Kasumi-1 (cell line): ENCODE results near the gene CNTNAP3B.
"Not testable (repeated sequence)": the region's sequence is repeated elsewhere in the genome, so short reads cannot be mapped to it uniquely, and the experiment has no call there.

Source experiments
- DNase-seq, 2 experiments: peaks; one replicate each; lab custom pipeline; 2025; lab: John Stamatoyannopoulos, UW

CNTNAP3B gene

DNA sequence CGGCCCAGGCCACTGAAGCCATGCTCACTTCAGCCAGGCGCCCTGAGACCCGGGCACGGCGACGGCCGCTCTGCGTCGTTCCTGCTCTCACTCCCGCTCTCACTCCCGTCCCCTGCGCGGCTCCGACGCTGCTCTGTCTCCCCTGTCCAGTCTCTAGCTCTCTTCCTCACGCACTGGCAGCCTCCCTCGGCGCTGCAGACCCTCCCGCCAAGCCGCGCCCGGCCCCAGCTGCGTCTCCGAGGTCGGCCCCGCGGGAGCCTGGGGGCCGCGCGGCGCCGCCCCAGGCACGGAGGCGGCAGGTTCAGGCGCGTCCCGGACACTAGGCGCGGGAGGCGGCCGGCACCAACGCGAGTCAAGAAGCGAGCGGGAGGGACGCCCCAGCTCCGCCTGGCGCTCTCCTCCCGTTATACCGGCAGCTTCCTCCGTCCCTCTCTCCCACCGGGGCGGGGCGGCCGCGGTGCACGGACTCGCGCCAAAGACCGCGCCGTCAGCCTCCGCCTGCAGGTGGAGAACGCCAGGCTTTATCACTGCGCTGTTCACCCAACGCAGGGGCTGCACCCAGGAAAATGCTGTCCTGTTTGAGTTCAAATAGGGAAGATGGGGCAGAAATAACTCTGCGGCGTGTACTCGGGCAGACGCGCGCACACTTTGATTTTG, at the start of gene CNTNAP3B:
Gene CNTNAP3B, minus strand, starts transcription at position 354 of the 657 bp plus-strand sequence. Its CDS starts 332 bp downstream, at position 22.
- not testable (repeated sequence) for DNase-seq

DNA sequence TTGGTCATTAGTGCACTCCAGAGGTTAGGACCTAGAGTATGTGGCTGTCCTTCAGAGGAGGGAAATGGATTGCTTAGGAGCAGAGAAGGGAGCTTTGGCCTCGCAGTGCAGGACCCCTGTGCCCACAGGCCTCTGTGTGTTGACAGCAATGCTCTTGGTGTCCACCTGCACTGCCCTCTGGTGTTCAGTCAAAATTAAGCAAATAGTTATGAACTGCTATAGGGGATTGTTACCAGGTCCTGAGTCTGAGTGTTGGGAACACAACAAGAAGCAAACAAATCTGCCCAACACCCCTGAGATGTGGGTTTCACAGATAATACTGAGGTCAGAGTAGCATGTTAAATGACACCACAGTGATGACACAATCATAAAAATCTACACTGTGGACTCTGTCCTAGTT, 31.1 kb upstream of the CNTNAP3B start:
- DNase-seq: peak; percentile 3 to 13

DNA sequence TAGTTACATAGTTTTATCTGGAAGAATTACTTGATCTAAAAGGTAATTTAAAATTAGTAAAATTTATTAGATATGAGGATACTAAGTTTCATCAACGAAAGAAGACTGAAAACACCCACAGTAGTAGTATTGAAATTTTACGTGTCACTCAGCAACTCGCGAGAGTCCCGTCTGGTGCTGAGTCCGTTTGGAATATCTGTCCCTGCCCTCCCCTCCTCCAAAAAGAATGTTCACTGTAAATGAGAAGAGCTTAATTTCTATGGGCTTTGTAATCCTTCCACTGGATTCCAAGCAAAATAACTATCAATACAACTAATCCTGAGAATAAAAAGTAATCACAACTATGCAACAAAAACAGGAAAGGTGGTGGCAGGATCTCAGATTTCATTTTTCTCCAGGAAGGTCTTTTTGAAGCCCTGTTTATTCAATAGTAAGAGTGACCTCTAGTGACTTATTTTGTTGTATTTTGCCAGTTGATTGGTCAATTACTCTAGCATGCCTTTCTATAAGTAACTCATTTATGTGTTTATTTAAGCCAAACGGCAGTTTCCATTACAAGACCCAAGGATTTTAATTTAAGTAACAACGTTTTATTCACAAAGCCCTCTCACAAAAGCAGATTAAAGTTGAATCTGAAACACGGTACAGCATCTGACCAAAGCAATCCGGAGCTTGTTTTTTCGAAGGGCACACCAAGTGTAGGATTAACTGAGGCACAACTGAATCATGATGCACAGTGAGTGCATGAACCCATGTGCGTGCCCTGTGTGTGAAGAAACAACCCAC, 2.0 kb downstream of the CNTNAP3B start:
- DNase-seq: not testable (repeated sequence)

DNA sequence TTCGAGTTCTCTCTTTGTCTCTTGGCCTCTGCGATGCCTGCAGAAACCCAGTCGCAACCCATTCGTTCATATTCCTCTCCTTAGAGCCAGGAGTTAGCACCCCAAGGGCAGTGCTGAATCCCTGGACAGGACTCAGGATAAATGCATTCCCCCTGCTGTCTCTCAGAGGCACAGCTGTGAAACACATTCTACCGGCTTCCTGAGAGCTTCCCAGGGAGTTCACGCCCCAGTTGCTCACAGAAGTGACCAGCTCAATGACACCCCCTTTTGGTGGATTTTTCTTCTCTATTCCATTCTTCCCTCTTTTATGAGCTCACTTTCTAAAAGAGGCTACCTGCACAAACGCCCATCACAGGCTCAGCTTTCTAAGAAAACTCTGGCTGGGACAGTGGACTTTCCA, 8.2 kb downstream of the CNTNAP3B start:
- not testable (repeated sequence) for DNase-seq

DNA sequence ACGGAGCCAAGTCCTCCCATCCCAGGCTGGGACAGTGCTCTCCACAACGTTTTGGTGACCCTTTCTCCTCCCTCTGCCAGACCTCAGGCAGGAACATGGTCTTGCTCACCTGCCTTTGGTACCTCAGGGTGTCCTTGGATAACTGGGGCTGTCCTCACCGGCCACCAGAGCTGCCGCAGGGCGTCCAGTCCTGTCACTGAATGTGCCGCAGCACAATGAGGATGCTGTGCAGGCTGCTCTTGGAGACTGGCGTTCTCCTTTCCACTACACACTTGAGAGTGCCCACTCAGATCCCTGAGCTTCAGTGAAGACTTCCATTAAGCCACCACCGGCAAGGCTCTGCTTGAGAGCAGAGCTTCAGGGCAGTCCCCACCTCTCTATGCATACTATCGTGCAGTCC, 33.3 kb downstream of the CNTNAP3B start:
- DNase-seq: not testable (repeated sequence)

DNA sequence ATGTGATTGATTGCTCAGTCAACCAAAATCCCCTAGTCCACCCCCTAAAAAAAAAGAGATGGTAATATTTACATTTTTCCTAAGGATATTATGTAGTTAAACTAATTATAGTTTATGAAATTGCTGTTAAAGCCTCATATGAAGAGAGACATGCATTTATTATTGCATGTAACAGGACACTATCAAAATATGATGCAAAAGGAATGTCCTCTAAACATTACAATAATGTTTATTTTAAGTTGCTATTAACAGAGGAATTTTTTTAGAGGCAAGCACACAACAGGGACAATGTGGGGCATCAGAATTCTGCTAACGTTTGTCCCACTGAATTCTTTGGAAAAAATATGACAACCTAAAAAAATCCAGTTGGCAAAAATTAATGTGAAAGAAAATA, 44.7 kb downstream of the CNTNAP3B start:
- not testable (repeated sequence) for DNase-seq

DNA sequence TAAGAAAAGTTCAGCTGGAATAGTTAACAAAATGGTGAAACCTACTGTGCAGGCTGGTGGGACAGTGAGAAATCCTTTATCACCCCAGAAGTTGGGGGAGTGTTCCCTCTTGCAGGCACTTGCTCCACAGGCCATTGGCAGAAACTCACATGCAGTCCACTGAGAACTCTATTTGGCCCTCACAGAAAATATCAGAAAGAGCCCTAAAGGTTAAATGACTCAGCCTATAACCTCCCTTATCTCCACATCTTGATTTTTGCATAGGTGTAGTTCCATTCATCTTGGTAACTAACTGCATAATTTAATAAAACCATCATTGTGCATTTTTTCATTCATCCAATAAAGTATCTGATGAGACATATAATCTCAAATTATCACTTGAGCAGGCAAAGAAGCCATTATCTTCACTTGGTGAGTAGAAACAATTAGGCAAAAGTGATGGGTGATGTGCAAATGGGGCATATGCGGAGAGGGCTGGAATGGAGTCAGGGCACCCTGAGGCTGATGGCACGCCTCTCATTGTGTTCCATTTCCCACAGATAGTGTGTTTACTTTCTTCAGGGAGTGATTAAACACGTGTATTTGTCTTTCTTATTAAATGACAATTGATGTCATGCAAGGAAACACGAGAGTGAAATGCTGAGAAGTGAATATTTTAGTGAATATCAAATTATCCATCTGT, 45.2 kb downstream of the CNTNAP3B start:
- DNase-seq: not testable (repeated sequence)

DNA sequence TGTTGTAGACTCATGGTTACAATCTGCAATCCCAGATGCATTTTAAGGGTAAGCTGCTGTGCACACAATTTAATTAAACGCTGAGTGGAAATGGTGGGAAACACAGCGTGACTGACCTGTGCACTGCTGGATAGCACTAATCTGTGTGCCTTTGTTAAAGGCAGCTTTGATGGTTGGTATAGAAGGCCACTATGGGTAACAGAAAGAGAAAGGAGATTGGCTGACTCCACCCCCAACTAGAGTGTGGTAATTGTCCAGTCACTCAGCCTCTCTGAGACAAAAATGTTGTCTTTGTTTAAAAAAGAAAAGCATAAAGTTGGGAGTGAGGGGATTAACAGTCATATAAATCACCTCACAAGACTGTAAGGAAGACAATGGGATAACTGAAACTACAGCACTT, 48.9 kb downstream of the CNTNAP3B start:
- not testable (repeated sequence) for DNase-seq

DNA sequence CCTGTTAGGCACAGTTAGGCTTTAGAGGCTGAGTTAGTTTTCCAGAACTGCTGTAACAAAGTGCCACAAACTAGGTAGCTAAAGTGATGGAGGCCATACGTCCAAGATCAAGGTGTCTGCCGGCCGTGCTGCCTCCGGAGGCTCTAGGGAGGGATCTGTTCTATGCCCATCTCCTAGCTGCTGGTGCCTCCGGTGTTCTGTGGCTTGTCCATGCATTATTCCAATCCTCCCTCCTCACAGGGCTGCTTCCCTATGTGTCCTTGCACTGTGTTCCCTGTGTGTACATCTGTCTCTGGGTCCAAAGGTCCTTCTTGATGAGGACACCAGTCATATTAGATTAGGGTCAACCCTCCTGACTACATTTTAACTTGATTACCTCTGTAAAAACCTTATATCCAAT, 54.4 kb downstream of the CNTNAP3B start:
- DNase-seq: not testable (repeated sequence)

DNA sequence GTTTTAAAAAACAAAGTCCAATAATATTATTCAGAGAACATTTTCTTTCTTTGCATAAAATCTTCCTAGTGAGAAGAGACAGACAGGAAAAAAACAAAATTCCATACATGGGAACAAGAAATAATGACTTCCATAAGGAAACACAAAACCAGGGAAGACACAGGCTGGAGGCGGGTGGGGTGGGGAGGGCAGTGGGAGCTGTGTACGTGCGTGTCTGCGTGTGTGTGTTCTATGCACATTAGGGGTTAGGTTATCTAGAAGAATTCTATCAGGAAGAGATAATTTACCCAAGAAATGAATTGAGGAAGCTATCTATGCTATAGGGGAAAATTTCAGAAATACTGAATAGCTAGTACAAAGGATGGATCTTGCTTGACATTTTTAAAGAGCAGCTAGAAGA, 58.2 kb downstream of the CNTNAP3B start:
- DNase-seq: not testable (repeated sequence)

DNA sequence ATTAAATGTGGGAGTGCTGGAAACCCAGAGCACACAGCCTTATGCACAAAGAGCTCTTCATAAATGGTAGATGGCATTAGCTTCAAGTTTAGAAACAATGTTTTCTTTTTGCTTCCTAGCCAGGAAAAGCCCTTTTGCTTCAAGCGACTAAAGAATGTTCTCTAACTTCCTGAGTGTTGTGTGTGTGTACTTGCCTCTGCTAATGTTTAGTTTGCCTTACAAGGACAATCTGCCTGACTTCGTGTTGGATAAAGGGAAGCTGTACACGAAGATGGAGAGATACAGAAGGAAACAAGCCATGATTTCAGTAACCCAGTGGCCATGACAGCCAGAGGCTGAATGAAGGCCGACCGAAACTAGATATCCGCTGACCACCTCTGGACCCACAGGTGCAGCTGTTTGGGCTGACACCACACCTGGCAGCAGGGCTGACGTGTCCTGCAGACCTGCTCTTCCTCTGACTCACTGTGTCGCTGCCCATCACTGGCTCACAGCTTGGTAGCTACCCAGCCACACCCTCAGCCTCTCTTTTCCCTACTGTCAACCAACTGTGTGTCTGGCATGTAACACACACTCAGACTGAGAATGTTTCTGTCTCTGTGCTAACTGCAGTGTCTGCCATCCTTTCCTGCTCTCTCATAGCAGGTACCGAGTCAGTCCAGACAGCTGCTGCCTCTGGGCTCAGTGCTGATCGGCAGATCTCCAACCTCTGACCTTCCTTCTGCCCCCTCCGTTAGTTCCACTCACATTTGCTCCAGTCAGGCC, 59.0 kb downstream of the CNTNAP3B start:
- DNase-seq: not testable (repeated sequence)

DNA sequence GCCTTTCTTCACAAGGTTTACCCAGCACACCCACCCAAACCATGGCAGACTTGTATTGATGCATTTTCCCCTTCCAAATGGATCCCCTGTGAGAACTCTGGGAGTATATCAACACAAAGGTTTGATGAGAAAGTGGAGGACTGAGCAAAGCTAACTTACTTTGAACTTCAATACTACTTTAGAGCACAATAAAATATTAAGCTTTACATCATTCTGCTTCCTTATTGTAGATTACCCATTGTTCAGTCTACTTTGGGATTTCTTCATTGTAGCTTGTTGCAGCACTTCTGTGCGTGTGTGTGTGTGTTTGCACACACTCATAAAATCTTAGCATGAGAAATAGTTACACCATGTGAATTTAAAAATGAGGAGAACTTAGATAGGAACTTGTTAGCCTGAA, 75.4 kb downstream of the CNTNAP3B start:
- not testable (repeated sequence) for DNase-seq

DNA sequence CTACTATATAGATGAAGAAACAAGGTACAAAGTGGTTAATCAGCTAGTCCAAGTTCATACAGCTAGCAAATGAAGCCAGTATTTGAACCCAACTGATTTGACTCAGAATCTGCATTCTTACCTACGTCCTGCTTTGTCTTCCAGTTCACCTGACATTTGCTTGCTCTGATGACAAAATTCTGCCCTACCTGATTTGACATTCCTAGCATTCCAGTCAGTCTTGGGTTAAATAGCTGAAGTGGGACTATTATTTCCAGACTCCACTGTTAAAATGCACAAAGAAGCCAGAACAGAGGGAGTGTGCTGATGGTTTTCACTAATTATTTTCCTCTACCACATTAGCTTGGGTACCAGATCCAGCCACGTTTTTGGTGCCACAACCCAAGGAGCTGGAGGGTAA, 78.5 kb downstream of the CNTNAP3B start:
- DNase-seq: not testable (repeated sequence)

DNA sequence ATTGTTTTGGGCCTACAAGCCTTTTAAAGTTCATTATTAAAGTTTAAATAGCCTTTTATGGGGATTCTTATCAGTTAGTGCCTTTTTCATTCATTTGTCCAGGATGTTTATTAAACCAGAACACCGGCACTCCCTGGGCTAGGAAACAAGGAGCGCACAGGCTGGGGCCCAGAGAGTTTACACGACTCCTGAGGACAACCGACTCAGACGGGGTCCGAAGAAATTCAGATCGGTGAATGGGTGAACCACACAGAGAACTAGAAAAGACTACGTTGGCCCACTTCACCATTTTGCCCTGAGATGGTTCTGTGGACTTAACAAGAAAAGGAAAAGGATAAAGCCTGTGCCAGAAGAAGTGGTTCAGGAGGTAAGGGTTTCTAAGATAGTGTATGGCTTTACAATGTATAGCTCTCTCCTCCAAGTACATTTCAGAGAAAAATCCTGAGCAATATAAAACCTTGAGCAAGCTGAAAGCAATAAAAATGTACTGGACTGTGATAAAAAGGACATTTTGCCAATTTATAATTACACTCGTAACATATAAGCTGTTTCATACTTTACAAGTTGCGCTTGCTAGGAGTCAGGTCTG, 84.7 kb downstream of the CNTNAP3B start:
- not testable (repeated sequence) for DNase-seq

DNA sequence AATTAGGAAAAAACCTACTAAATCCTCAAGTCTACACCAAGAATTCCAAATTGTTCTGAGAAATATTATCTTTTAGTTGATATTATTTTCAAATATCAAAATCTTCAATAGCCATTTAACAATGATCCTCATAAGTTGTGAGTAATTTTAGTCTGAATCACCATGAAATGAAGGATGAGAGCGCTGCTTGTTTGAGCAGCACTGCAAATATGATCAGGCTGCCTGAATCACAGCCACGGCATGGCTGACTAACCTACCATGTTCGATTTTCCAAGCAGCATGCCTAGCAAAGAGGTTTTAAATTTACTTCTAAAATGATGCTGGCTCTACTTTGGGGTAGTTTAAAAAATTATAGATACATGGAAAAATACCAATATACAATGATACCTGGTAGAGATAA, 95.7 kb downstream of the CNTNAP3B start:
- not testable (repeated sequence) for DNase-seq

DNA sequence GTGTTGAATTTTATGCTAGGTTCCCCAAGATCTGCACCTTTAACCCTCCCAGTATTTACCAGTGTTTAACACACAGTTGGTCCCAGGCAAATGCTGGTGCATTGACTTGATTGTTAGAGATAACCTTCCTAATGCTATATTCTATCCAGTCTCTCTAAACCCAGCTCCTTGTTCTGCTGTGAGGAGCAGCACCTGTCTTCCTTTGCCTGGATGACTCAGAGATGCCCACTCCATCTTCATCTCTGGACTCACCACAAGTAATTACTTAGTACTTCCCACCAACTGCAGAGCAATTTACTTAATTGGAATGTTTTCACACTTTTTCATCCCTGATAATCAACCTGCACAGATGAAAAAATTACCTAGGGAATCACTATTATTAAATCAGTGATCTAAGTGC, 108.6 kb downstream of the CNTNAP3B start:
- DNase-seq: not testable (repeated sequence)

DNA sequence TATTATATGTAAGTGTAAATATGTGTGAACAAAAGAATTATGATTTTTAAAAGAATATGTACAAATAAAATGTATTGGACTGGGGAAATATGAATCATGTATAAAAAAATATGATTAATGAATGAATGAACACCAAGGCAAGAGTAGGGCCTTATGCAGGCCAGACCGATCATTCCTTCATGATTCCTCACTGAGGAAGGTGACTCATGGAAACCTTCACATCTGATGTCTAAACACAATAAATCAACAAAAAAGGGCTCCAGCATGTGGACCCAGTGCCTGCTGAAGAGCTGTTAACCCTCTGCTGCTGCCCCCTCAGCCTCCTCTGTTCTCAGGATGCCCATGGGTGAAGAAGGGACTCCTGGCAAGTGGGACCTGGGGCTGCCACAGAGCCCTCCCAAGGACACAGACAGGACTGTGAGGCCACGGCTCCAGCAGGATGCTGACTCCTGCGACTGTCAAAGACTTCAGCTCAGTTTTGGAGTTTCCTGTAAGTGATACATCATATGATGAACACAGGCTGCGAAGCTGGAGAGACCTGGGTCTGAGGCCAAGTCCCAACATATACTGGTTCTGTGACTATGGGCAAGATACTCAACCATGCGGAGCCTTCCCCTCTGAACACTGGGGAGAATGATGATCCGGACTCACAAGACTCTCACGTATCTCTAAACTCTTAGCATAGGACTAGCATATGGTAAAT, 110.9 kb downstream of the CNTNAP3B start:
- DNase-seq: not testable (repeated sequence)

DNA sequence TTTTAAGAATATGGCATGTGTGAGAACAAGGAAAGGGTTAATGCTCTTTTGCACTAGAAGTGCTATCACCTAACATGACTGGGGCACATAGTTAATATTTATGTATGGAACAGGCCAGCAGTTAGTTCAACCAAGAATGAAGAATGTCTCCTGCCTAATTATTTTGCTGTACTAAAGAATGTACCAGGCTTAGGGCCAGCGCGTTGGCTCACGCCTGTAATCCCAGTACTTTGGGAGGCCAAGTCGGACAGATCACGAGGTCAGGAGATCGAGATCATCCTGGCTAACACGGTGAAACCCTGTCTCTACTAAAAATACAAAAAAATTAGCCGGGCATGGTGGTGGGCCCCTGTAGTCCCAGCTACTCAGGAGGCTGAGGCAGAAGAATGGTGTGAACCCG, 114.9 kb downstream of the CNTNAP3B start:
- not testable (repeated sequence) for DNase-seq

DNA sequence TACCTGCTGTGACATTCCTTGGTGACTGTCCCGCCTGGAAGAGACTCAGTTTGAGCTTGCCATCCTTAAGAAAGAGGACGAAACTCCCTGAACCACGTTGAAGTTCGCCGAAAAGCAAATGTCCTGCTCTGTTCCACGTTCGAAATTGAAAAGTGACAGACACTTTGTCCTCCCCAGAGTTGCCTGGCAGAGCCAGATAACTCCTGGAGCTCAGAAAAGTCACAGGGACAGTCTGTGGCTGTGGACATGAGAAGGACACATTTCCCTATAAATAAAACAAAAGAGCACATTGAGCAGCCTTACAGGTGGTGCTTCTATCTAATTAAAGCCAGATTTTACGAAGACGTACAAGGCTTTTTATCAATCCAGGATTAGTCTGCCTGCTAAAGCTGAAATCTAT, 137.6 kb downstream of the CNTNAP3B start:
- not testable (repeated sequence) for DNase-seq

DNA sequence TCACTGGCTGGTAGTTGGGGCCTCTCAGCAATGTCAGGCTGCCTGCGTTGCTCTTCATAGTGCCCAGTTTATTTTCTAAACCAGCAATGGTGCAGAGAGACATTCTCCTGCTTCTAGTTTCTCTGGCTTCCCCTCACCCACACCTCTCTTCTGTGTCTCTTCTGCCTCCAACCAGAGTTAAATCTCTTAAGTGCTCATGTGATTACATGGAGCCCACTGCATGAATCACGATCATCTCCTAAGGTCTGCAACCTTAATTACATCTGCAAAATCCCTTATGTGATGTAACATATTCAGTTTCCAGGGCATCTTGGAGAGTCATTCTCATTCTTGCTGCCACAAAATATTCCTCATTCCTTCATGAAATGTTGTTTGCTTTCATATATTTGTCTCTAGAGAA, 149.0 kb downstream of the CNTNAP3B start:
- DNase-seq: not testable (repeated sequence)
